Measurements from ENCODE around the gene ZNF503.

Gene ZNF503

GRCh38 chr10:75399461-75400162 is 2.0 kb downstream of the ZNF503 start:
- Histone ChIP-seq H3K4me2 (peak overlapping the region; percentile 71; the same call in 1 of the 2 replicates), H3K4me1 (ENCODE audit: low read depth, poor library complexity, severe bottlenecking) (no peaks in the 10 kb centered on the region)

GRCh38 chr10:75398692-75399460 is 2.7 kb downstream of the ZNF503 start:
- TF ChIP-seq CTCF (conservative IDR thresholded peaks at IDR 0.05; ENCODE audit: low read depth, low read length), result no peak
- Histone ChIP-seq H3K4me2 (peak overlapping the region; percentile 45; the same call in 1 of the 2 replicates), H4K20me1 (ENCODE audit: insufficient read depth) (no peaks in the 10 kb centered on the region), H3K4me1 (ENCODE audit: low read depth, poor library complexity, severe bottlenecking) (no peaks in the 10 kb centered on the region), H3K27ac (no peak overlapping the region), H3K79me2 (ENCODE audit: insufficient read depth, low read depth) (peaks cover 21% of the 10 kb centered on the region), H3K36me3 (ENCODE audit: insufficient read depth) (no peaks in the 10 kb centered on the region), H3K9ac (no peak overlapping the region), H3K27me3 (ENCODE audit: insufficient read depth, low read depth) (no peaks in the 10 kb centered on the region), H2AFZ (ENCODE audit: low read depth) (no peak overlapping the region), H3K4me3 (IDR thresholded peaks at IDR 0.05; ENCODE audit: insufficient read depth, low read depth, low read length) (no peak overlapping the region)

More at GRCh38 chr10:75399461-75400162, 2.0 kb downstream of the ZNF503 start:
- Histone ChIP-seq H3K9ac (no peak overlapping the region; the same call in 1 of the 2 replicates), H2AFZ (ENCODE audit: low read depth) (peak overlapping the region; percentile 91; the same call in 1 of the 2 replicates), H3K27me3 (ENCODE audit: insufficient read depth, low read depth) (no peaks in the 10 kb centered on the region), H3K27ac (no peak overlapping the region), H3K36me3 (ENCODE audit: insufficient read depth) (no peaks in the 10 kb centered on the region), H3K79me2 (ENCODE audit: insufficient read depth, low read depth) (peaks cover 21% of the 10 kb centered on the region), H4K20me1 (ENCODE audit: insufficient read depth) (no peaks in the 10 kb centered on the region), H3K4me3 (IDR thresholded peaks at IDR 0.05; ENCODE audit: insufficient read depth, low read depth, low read length) (no peak overlapping the region)
- peak; percentile 24; the same call in 1 of the 2 replicates for TF ChIP-seq CTCF (conservative IDR thresholded peaks at IDR 0.05; ENCODE audit: low read depth, low read length)

- no peak overlapping the region for H3K4me2 ChIP-seq
- no peaks in the 10 kb centered on the region for H3K36me3 ChIP-seq (ENCODE audit: insufficient read depth)
- no peak overlapping the region for H3K27ac ChIP-seq
- H3K9ac ChIP-seq, result no peak overlapping the region
- peaks cover 21% of the 10 kb centered on the region for H3K79me2 ChIP-seq (ENCODE audit: insufficient read depth, low read depth)
- no peaks in the 10 kb centered on the region for H4K20me1 ChIP-seq (ENCODE audit: insufficient read depth)
- H2AFZ ChIP-seq (ENCODE audit: low read depth), result no peak overlapping the region
- TF ChIP-seq CTCF (conservative IDR thresholded peaks at IDR 0.05; ENCODE audit: low read depth, low read length), result no peak
- no peak overlapping the region for H3K4me3 ChIP-seq (IDR thresholded peaks at IDR 0.05; ENCODE audit: insufficient read depth, low read depth, low read length)
- no peaks in the 10 kb centered on the region for H3K4me1 ChIP-seq (ENCODE audit: low read depth, poor library complexity, severe bottlenecking)
- H3K27me3 ChIP-seq (ENCODE audit: insufficient read depth, low read depth), result no peaks in the 10 kb centered on the region
Measured at GRCh38 chr10:75398200-75398691, 3.3 kb downstream of the ZNF503 start.

- H3K27me3 ChIP-seq (ENCODE audit: insufficient read depth, low read depth), result no peaks in the 10 kb centered on the region
- no peaks in the 10 kb centered on the region for H3K4me1 ChIP-seq (ENCODE audit: low read depth, poor library complexity, severe bottlenecking)
- peaks cover 21% of the 10 kb centered on the region for H3K79me2 ChIP-seq (ENCODE audit: insufficient read depth, low read depth)
- H3K36me3 ChIP-seq (ENCODE audit: insufficient read depth), result no peaks in the 10 kb centered on the region
- H4K20me1 ChIP-seq (ENCODE audit: insufficient read depth), result no peaks in the 10 kb centered on the region
- H3K27ac ChIP-seq, result no peak overlapping the region
- no peak overlapping the region for H3K4me3 ChIP-seq (IDR thresholded peaks at IDR 0.05; ENCODE audit: insufficient read depth, low read depth, low read length)
- H2AFZ ChIP-seq (ENCODE audit: low read depth), result no peak overlapping the region
- no peak overlapping the region for H3K9ac ChIP-seq
- H3K4me2 ChIP-seq, result no peak overlapping the region
- no peak for TF ChIP-seq CTCF (conservative IDR thresholded peaks at IDR 0.05; ENCODE audit: low read depth, low read length)
Measured at GRCh38 chr10:75397496-75398199, 3.9 kb downstream of the ZNF503 start.
